EL (cell line): ENCODE results near the gene PRKAR1A.

Experiments used
- DNase-seq: peaks from one replicate; pipeline ENCODE4 v3.0.0-alpha.2; 2016

Gene PRKAR1A

GRCh38 chr17:68544111-68544915 is 32.1 kb downstream of the PRKAR1A start:
- DNase-seq: no peak

- no peak for DNase-seq
Measured at GRCh38 chr17:68556551-68556950, 44.3 kb downstream of the PRKAR1A start.

- DNase-seq: no peak
Measured at GRCh38 chr17:68559316-68559715, 47.1 kb downstream of the PRKAR1A start.

DNA sequence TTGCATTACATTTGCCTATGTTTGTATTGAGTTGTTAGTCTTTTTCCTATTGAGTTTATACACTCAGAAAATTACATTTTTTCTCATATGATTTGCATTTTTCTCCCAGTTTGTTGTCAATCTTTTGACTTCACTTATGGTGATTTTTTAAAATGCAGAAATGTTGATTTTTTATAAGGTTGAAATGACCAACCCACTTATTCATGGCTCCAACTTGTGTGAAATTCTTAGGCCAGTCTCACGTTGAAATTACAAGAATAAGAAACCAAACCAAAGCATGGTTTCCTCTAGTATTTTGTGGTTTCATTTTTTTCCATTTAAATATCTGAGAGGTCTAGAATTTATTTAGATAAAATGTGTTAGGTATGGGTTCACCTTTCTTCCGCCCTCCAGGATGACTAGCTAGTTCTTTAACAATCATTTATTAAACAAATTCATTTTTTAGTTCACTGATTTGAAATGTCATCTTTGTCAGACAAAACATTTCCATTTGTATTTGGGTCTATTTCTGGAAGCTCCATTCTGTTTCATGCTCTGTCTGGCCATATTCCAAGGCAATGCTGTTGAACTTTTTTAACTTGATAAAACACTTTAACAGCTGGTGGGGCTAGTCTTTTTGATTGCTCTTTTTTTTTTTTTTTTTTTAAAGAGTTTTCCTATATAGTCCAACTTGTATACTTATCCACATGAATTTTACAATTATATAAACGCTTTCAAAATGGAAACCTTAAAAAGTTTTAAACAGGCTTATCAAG is 48.9 kb downstream of the PRKAR1A start:
- no peak for DNase-seq

- no peak for DNase-seq
Measured at GRCh38 chr17:68562736-68563135, 50.5 kb downstream of the PRKAR1A start.

DNA sequence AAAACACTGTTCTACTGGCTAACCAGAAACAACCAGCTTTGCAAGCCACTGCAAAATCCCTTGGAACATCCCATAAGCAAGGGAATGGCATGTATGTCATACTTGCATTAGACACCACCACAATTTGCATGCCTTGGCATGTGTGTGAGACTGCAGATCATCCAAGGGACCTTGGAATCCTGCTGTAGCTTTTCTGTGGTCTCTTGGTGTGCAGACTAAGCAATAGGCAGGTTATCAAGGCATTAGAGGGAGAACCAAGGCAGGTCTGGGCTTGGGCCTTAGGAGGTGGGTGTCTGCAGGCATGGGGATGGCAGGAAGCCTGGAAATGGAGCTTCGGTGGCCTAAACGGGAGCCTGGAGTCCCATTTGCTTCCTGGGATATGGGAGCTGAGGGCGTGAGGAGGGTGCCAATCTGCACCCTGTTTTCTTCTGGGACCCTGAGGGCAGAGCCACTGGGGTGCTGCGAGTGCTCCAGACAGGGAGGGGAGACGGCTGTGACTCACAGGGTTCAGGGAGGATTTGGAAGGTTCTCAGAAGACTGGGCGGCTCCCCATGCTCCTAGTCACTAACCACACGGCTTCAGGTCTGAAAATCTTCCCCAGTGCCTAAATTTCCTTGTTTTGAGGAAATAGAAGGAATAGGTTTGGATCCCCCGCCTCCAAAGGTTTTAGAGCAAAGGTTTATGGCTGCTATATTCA is 52.3 kb downstream of the PRKAR1A start:
- DNase-seq: no peak

- DNase-seq: no peak
Measured at GRCh38 chr17:68565661-68566441, 53.6 kb downstream of the PRKAR1A start.

GRCh38 chr17:68566442-68566738 is 54.2 kb downstream of the PRKAR1A start:
- no peak for DNase-seq

DNA sequence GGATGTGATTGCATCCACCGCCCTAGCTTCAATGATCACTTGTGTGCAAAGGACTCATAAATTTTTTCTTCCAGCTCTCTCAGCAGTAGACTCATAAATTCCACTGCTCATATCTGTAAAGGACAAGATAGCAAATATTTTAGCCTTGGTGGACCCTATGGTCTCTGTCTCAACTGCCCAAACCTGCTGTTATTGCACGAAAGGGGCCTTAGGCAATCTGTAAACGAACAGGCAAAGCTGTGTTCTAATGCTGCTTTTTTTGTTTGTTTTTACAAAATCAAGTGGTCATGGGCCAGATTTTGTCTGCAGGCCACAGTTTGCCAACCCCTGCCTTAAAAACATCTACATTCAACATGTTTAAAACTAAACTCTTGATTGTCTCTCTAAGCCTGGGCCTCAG is 54.8 kb downstream of the PRKAR1A start:
- no peak for DNase-seq

DNA sequence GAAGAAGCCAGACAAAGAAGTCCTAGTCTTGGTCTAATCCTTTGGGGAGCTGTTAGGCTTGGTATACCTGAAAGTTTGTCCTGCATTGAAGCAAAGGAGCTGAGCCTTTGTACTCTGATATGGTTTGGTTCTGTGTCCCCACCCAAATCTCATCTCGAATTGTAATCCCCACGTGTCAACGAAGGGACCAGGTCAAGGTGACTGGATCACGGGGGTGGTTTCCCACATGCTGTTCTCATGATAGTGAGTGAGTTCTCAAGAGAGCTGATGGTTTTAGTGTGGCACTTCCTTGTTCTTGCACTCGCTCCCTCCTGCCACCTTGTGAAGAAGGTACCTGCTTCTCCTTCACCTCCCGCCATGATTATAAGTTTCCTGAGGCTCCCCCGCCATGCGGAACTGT is 55.4 kb downstream of the PRKAR1A start:
- DNase-seq: no peak

GRCh38 chr17:68568581-68568980 is 56.4 kb downstream of the PRKAR1A start:
- no peak for DNase-seq

DNA sequence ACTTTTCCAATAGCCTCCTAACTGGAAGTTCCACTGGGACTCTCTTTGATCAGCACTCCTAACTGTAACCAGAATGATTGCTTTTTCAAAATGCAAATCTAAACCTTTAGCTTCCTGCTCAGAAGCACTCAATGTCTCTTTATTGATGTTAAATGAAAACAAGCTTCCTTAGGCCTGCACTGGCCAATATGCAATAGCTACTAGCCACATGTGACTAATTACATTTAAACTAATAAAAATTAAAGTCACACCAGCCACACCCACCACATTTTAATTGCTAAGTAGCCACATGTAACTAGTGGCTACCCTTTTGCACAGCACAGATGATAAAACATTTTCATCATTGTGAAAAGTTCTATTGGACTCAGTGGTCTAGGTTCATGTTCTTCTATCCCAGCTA is 57.1 kb downstream of the PRKAR1A start:
- DNase-seq: no peak

DNA sequence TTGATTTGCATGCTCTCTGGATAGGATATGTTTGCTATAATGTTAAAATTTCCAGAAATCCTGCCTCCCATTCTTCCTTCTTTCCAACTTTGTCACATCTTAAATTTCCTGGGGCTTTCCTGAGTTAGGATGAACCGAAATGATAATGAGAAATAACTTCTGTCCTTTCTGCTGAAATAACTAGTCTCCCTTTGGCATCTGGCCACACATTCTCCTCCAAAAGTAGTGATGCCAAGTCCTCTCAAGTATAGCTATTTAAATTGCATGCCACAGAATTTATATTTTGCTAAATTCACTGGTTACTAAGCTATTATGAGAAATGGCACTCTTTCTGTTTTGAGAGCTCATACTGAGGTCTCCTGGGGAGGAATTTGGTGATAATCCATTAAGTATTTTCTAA is 58.3 kb downstream of the PRKAR1A start:
- no peak for DNase-seq

DNA sequence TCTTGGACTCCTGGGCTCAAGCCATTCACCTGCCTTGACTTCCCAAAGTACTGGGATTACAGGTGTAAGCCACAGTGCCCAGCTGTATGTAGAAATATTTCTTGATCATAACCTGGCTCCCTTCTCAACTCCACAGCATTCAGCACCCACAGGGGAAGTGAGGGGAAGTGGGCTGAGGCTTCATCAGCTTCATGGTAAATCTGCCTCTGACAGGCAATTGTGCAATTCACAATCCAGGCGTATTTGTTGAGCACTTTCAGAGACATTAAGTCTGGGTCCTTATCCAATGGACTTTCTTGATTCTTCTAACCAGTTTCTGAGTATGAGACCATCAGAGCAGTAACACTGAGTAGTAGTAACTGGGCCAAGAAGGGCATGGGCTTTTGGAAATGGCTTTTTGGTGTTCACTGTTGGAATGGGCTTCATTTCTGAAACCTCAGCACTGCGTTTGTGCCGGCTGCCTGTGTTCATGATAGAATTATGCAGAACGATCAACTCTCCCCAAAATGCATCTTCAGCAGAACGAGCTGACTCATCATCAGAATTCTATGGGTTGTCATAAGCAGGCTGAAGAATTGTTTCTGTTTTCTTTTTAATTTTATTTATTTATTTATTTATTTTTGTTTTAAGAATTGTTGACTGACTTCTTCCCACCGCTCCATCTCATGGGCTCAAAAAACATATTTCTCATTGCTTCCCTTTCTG is 60.1 kb downstream of the PRKAR1A start:
- no peak for DNase-seq

GRCh38 chr17:68573338-68573737 is 61.1 kb downstream of the PRKAR1A start:
- DNase-seq: no peak

DNA sequence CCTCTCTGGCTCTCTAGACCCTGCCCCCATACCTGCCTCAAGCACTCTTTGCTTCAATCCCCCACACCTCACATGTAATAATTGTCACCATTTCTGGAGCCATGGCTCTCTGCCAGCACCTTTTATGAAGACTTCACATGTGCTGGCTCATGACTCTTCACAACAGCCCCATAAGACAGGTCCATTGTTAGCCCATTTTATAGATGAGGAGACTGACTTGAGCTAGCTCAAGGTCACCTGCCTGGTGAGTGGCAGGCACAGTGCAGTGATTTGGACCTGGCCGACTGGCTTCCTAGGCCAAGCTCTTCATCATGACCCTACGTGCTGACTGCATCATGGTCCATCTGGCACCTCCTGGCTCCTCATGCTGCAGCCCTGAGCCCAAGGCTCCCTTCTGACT is 63.9 kb downstream of the PRKAR1A start:
- no peak for DNase-seq

GRCh38 chr17:68576811-68577496 is 64.7 kb downstream of the PRKAR1A start:
- peak; percentile 75 for DNase-seq

- DNase-seq: no peak
Measured at GRCh38 chr17:68577497-68577821, 65.2 kb downstream of the PRKAR1A start.

GRCh38 chr17:68578236-68578635 is 66.0 kb downstream of the PRKAR1A start:
- no peak for DNase-seq

GRCh38 chr17:68579194-68579927 is 67.1 kb downstream of the PRKAR1A start:
- no peak for DNase-seq

- DNase-seq: peak; percentile 38
Measured at GRCh38 chr17:68580236-68580770, 68.1 kb downstream of the PRKAR1A start.
